ENCODE data around the gene CLASP1.
"Not testable (repeated sequence)": the region's sequence is repeated elsewhere in the genome, so short reads cannot be mapped to it uniquely, and the experiment has no call there.

CLASP1 gene

DNA sequence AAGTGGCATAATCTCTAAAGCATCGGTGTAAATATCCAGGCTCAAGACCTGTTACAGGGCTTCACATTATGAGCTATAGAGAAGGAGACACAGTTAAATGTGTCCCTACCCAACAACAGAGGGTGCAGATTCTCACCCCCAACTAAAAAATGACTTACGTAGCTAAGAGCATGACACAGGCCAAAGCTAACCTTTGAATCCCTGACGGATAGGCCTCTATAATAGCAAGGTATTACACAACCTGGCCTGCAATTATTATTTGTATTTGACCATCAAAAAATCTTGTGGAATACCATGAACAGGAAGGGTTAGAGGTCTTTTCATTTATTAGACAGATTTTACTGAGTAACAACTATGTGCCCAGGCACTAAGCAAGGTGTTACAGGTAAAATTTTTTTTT is 73.5 kb downstream of the CLASP1 start:
- DNase-seq = no peak

DNA sequence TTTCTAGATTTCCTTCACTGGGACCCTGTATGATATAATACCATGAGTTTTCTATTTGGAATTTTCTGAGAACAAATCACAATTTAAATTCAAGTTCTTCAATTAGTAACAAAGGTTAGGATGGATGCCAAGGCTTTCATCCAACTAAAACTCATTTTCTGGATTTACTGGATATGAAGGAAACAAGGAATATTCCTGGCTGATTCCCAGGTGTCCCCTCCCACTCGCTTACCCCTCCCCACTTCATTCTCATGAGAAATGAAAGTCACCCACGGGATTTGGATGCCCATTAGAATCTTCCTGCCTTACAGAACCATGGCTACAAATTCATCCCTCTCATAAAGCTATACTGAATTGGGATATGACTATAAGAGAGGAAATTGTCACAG is 78.6 kb downstream of the CLASP1 start:
- no peak for DNase-seq

DNA sequence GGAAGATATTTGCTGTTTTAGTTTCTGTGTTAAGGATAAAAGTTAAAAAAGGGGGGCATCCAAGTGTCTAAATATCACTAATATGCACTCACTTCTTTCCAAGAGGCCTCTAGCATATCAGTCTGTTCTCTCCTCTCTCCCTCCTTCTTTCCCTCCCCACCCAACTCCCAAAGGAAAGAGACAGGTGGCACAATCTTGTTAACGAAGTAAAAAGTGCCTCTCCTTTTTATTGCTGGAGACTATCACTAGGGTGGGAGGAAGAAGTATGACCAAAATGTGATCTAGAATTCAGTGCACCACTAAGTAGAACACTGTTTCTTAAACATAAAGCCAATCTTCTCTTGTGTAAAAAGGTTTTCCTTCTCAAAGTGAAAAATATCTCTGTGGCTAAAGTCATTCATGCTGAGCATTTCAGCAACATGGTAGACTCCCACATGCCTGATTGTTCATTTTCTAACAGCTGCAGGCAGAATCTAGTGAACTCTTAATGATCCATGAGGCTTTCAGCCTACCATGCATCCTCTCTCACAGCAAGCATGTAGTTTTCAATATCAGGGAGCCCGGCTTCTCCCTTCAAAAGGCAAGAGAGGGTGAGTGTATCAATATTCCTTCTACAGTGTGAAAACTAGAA is 79.1 kb downstream of the CLASP1 start:
- no peak for DNase-seq

GRCh38 chr2:121567957-121568409 is 81.3 kb downstream of the CLASP1 start:
- DNase-seq = no peak

DNA sequence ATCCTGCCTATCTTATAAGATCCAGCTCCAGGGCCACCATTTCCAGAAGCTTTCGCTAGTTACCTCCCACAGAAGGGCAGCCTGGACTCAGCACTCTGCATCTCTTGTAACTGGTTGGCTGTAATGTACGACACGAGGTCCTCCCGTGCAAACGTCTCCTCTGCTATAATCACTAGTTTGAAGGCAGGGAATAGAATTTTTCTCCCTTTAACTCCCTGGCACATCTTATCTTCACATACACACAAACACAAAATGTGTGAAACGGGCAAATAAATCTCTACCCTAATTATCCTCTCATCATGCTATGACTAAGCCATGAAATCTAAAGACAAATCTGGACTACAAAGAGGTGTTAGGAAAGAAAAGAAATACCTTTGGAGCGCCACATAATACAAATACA is 81.8 kb downstream of the CLASP1 start:
- DNase-seq = no peak

- DNase-seq = peak; percentile 46
These were observed 83.6 kb downstream of the CLASP1 start for GRCh38 chr2:121565389-121566250.

GRCh38 chr2:121564905-121565304 is 84.4 kb downstream of the CLASP1 start:
- DNase-seq = no peak

GRCh38 chr2:121563754-121564153 is 85.5 kb downstream of the CLASP1 start:
- not testable (repeated sequence) for DNase-seq

DNA sequence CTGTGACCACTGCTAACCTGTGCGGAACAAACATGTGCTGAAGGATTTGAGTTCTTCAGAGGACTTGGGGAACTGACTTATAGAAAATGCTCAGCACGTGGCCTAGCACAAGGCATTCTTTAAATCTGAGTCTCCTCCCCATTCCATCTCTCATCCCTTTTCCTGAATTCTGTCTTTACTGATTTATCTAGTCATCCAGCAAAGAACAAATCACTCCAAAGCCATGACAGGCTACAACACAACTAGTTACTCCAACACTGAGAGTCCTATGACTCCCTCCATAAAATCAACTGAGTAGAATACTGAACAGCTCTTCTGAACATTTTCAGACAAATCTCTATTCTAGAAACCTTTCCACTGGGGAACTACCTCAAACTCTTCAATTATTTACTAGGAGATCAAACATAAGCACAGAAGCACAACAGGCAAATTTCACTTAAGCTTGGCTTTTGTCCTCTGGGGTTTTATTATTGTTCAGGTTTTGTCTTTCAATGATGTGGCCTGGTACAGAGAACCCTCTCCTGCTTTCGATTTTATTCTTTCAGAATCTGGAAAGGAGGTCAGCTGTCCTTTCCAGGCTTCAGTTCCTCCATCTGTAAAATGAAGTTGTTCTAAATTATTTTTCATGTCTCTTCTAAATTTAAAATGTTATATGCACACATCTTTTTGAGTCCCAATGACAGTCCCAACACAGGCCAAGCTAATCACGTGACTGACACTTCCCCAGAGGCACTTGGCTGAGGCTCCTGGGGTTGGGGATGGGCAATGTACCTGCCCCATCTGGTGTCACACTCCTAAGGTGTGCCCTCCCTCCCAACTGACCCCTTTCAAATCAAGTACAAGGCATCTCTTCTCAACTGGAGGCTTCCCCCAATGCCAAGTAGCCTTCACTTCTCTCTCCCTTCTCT is 86.7 kb downstream of the CLASP1 start:
- DNase-seq = no peak

DNA sequence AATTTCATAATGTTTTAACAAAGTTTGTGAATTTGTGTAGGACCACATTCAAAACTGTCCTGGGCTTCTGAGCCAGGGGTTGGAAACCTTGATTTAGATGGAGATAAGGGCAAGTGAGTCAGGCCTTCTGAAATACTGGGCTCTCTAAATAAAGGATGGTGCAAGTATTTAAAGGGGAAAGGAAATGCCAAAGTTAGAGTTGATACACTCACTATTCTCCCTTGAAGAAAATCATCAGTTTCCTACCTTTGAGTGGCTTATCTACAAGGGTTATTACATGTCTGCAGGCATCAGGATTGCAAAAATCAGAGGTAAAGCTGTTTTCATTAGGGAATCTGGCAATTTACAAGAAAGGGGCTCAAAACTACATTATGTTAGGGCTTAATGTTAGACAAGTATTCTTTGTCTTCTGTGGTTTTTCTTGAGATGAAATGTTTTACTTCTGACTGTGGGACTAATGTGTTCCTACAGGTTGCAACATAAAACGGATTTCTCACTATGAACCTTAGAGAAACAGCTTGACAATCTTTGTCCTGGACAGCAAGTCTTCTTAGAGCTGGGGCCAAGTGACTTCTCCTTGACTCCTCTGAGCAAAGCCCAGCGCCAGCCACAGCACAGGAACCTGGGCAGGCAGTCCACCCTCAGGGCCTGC is 87.5 kb downstream of the CLASP1 start:
- no peak for DNase-seq

DNA sequence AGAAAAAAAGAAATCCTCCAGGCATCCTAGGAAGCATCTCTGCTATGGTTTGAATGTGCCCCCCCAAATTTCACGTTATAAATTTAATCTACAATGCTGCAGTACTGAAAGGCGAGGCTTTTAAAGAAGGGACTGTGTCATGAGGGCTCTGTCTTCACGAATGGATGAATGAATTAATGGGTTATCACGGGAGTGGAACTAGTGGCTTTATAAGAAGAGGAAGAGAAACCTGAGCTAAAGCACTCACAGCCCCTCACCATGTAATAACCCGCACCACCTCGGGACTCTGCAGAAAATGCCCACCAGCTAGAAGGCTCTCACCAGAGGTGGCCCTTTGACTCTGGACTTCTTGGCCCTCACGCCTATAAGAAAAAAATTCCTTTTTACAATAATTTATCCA is 90.9 kb downstream of the CLASP1 start:
- DNase-seq = no peak

GRCh38 chr2:121555008-121555407 is 94.3 kb downstream of the CLASP1 start:
- no peak for DNase-seq

GRCh38 chr2:121552477-121553180 is 96.6 kb downstream of the CLASP1 start:
- not testable (repeated sequence) for DNase-seq

- no peak for DNase-seq
These were observed 98.6 kb downstream of the CLASP1 start for GRCh38 chr2:121550669-121551068.

GRCh38 chr2:121547646-121548045 is 101.6 kb downstream of the CLASP1 start:
- DNase-seq = no peak

DNA sequence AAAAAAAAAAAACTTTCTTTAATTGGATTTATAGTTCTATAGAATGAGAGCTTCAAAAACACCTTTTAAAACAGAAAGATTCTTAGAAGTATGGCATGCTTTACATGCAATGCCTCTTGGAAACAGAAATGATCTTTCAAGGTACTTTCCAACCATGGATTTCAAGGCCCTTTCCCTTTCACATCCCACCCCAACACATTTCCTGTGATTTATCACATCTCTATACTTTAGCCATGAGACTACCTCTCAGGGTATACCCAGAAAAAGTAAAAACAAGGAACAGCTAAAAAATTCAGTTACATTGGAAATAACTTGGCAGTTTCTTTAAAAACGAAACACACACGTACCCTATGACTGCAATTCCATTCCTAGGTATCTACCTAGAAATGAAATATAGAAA is 103.3 kb downstream of the CLASP1 start:
- no peak for DNase-seq

DNA sequence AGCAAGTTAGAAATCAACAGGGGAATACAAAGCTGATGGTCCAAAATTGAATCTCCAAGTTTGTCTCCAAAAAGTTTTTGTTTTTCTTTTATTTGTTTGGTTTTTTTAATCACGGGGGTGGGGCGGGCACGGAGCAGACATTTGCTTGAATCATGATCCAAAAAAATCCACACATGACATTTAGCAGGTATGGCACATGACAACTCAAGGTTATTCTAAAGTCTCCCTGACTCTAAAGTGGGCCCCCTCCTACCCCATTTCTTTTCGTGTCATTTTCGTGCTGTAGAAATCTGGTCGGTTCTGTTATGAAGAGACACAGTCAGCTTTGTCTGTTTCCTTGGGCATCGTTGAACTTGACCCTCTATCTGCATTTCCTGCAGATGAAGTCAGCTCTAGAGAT is 104.0 kb downstream of the CLASP1 start:
- DNase-seq = no peak

DNA sequence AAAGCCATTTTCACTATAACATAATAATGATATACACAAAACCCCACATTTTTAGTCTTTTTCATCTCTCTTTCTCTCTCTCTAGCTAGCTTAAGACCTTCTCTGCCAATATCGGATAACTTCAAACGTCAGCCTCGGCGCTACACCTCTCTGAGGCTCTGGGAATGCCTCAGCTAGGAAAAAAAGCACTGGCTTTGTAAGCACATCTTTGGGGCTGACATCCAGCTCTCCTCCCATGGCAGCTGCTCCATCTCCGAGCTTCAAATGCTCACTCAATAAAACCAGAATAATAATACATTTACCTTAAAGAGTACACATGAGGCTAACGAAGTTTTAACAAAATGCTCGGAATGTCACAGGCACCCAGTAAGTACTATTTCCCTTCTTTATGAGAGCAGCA is 107.8 kb downstream of the CLASP1 start:
- no peak for DNase-seq

GRCh38 chr2:121539750-121540469 is 109.4 kb downstream of the CLASP1 start:
- no peak for DNase-seq

DNA sequence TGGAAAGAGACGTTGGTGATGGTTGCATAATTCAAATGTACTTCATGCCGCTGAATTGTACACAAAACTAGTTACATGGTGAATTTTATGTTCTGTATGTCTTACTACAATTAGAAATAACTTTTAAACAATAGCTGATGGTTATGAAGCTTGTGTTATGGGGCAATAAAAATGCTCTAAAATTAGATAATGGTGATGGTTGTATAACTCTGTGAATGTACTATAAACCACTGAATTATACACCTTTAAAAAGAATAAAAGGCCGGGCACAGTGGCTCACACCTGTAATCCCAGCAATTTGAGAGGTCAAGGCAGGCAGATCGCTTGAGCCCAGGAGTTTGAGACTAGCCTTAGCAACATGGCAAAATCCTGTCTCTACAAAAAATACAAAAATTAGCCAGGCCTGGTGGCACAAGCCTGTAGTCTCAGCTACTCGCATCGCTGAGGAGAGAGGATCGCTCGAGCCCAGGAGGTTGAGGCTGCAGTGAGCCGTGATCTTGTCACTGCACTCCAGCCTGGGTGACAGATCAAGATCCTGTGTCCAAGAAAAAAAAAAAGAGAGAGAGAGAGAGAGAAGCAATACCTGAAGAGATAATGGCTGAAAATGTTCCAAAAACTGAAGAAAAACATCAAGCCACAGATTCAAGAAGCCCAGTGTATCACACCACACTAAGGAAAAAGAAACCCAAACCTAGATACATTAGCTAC is 112.3 kb downstream of the CLASP1 start:
- DNase-seq = no peak

- DNase-seq = no peak
These were observed 112.9 kb downstream of the CLASP1 start for GRCh38 chr2:121536347-121536746.
